Memory B cell (primary cell): ENCODE results near the gene PRSS33.

ENCODE experiments used
- ATAC-seq: fragments of 150-1000 bp; cut with Tn5 transposase; 2 replicates; pipeline ENCODE4 v1.10.0; 2021; ENCODE audit warnings: low read depth, mild to moderate bottlenecking, moderate library complexity
- DNase-seq, 2 donors: peaks; one replicate each; pipeline ENCODE4 v3.0.0; 2022; ENCODE audit warnings: low spot score in 2 of 2
- H3K27ac Mint-ChIP-seq: one replicate; pipeline ENCODE4 v1.8.0; 2022; ENCODE audit warnings: mild to moderate bottlenecking, moderate library complexity, mixed read lengths
- H3K27me3 Mint-ChIP-seq: one replicate; pipeline ENCODE4 v1.8.0; 2022; ENCODE audit warnings: mixed read lengths
- H3K36me3 Mint-ChIP-seq: one replicate; pipeline ENCODE4 v1.8.0; 2022; ENCODE audit warnings: mild to moderate bottlenecking, mixed read lengths
- H3K4me1 Mint-ChIP-seq: one replicate; pipeline ENCODE4 v1.8.0; 2022; ENCODE audit warnings: mixed read lengths
- H3K4me3 Mint-ChIP-seq: one replicate; pipeline ENCODE4 v1.8.0; 2022; ENCODE audit warnings: mild to moderate bottlenecking, moderate library complexity, mixed read lengths
- H3K9me3 Mint-ChIP-seq: one replicate; pipeline ENCODE4 v1.8.0; 2022; ENCODE audit warnings: mixed read lengths

The PRSS33 gene

DNA sequence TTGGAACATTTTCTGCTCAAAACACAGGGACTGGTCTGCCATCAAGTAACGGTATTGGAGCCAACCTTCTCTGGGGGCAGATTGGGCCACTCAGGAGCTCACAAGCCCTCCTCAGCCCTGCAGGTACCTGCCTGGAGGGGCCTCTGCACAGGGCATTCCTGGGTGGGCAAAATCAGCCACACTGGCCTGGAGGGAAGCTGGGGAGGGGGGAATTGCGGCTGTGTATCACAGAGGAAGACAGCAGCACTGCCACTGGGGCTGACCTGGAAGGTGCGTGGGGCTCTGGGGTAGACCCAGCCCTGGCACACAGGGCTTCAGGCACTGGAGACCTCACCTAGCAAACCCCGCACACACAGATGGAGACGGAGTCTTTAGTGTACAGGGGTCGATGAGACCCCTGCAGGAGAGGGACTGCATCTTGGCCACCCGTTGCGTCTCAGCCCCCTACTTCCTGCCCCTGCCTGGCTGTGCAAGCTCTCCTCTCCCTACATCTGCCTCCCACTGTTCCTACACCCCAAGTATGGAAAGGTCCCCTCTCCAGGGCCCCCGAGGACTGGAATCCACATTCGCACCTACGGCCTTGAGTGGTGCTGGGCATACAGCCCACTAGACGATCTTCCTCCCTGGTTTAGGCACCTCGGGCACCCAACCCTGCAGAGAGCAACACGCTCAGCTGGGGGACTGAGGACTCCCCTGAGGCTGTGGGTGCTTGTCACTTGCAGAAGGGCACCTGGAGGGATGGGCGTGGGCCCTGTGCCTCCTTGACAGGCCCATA is 42.1 kb downstream of the PRSS33 start:
- ATAC-seq (no peak), DNase-seq (no peak)
- Mint-ChIP-seq H3K27ac (no peak overlapping the region), H3K36me3 (peaks cover 2% of the 10 kb centered on the region), H3K27me3 (peaks cover 3% of the 10 kb centered on the region), H3K4me1 (no peaks in the 10 kb centered on the region), H3K9me3 (no peaks in the 10 kb centered on the region), H3K4me3 (no peak overlapping the region)

DNA sequence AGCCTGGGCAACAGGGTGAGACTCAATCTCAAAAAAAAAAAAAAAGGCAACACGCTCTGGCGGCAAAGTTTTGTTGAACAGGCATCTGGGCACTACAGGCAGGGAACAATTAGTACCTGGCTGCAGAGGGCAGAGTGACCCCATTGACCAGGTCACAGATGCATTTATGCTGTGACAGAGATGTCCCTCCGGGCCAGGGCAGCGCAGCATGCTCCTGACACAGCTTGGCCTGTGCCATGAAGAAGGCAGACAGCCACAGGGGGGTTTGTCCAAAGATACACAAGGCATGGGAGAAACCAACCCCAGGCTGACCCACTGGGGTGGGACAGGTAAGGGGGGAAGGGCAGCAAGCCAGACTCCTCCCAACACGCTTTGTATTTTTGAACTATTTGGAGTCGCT is 42.6 kb downstream of the PRSS33 start:
- H3K27me3 Mint-ChIP-seq: peaks cover 4% of the 10 kb centered on the region
- H3K9me3 Mint-ChIP-seq: no peaks in the 10 kb centered on the region
- DNase-seq (no peak), ATAC-seq (no peak)
- H3K27ac Mint-ChIP-seq: no peak overlapping the region
- H3K4me1 Mint-ChIP-seq: no peaks in the 10 kb centered on the region
- H3K4me3 Mint-ChIP-seq: no peak overlapping the region
- H3K36me3 Mint-ChIP-seq: no peaks in the 10 kb centered on the region

GRCh38 chr16:2743007-2743810 is 44.2 kb downstream of the PRSS33 start:
- Mint-ChIP-seq H3K4me1 (no peaks in the 10 kb centered on the region), H3K4me3 (no peak overlapping the region), H3K27me3 (peaks cover 7% of the 10 kb centered on the region), H3K36me3 (no peaks in the 10 kb centered on the region), H3K9me3 (no peaks in the 10 kb centered on the region), H3K27ac (no peak overlapping the region)
- ATAC-seq (no peak), DNase-seq (no peak)

GRCh38 chr16:2742323-2743006 is 44.9 kb downstream of the PRSS33 start:
- ATAC-seq: no peak
- Mint-ChIP-seq H3K27me3 (peaks cover 7% of the 10 kb centered on the region), H3K27ac (no peak overlapping the region), H3K9me3 (no peaks in the 10 kb centered on the region), H3K36me3 (no peaks in the 10 kb centered on the region), H3K4me3 (no peak overlapping the region), H3K4me1 (no peaks in the 10 kb centered on the region)
- DNase-seq: no peak

DNA sequence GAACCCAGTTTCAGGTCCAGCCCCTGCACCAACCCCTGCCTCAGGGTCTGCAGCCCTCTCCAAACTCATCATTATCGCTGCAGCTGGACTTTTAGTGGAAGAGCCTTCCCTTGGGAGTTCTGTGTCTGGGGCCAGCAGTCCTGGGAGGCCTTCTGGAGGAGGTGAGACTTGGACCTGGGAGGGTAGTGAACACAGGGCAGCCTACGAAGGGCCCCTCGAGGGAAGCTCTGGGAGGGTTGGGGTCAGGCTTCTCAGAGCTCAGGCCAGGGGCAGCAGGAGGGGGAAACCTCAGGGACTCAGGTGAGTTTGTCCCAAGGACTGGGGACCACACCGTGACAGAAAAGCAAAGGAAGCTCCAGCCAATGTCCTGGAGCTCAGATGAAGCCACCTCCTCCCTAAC is 46.2 kb downstream of the PRSS33 start:
- Mint-ChIP-seq H3K9me3 (no peaks in the 10 kb centered on the region), H3K27ac (no peak overlapping the region), H3K4me1 (no peaks in the 10 kb centered on the region), H3K4me3 (no peak overlapping the region), H3K36me3 (no peaks in the 10 kb centered on the region), H3K27me3 (peaks cover 9% of the 10 kb centered on the region)
- DNase-seq (no peak), ATAC-seq (no peak)

GRCh38 chr16:2740476-2740875 is 46.9 kb downstream of the PRSS33 start:
- Mint-ChIP-seq H3K4me1 (no peaks in the 10 kb centered on the region), H3K9me3 (no peaks in the 10 kb centered on the region), H3K27me3 (peaks cover 9% of the 10 kb centered on the region), H3K4me3 (no peak overlapping the region), H3K36me3 (no peaks in the 10 kb centered on the region), H3K27ac (no peak overlapping the region)
- DNase-seq (no peak), ATAC-seq (no peak)

DNA sequence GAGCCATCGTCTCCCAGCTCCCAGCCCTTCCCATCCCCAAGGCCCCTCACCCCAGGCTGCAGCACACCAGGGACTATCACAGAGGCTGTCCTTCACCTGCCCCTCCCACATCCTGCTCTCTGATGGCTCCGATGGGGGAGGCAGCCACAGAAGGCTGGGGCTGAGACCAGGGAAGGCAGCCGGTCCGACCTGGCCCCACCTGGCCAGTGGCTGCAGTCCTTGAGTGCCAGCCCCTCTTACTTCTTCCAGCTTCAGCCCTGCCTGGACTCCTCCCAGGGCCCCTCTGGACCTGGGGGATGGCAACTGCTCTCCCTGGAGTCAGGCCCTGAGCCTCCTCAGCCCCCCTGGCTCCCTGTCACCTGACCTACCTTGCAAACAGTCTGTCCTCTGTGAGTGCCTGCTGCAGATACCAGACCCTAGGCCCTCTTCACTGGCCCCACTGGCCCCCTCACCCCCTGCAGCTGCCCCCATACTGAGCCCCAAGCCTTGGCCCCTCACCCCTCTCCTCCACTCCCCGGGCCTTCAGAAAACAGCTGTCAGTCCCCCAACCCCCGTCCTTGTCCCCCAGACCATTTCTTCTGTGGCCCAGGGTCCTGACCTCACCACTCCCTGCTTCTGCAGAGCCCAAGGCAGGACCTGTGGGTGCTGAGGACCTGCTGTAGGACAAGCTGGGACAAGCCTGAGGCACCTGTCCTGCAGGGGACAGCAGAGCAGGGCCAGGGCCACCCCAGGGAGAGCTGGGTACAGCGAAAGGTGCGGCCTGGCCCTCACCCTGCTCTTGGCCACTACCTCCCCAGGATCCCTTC is 47.5 kb downstream of the PRSS33 start:
- Mint-ChIP-seq H3K4me1 (no peaks in the 10 kb centered on the region), H3K9me3 (no peaks in the 10 kb centered on the region), H3K27me3 (peaks cover 9% of the 10 kb centered on the region), H3K27ac (no peak overlapping the region), H3K36me3 (no peaks in the 10 kb centered on the region), H3K4me3 (no peak overlapping the region)
- no peak for DNase-seq
- ATAC-seq: no peak

- Mint-ChIP-seq H3K27ac (no peak overlapping the region), H3K4me3 (no peak overlapping the region), H3K36me3 (no peaks in the 10 kb centered on the region), H3K27me3 (peaks cover 9% of the 10 kb centered on the region), H3K9me3 (no peaks in the 10 kb centered on the region), H3K4me1 (no peaks in the 10 kb centered on the region)
- DNase-seq (no peak), ATAC-seq (no peak)
Measured at GRCh38 chr16:2738615-2739014, 48.7 kb downstream of the PRSS33 start.

GRCh38 chr16:2737895-2738418 is 49.4 kb downstream of the PRSS33 start:
- Mint-ChIP-seq H3K4me3 (no peak overlapping the region), H3K27ac (no peak overlapping the region), H3K27me3 (peaks cover 9% of the 10 kb centered on the region), H3K36me3 (no peaks in the 10 kb centered on the region), H3K9me3 (no peaks in the 10 kb centered on the region), H3K4me1 (no peaks in the 10 kb centered on the region)
- DNase-seq (no peak), ATAC-seq (no peak)

- no peak for ATAC-seq
- H3K27ac Mint-ChIP-seq: no peak overlapping the region
- no peaks in the 10 kb centered on the region for H3K4me1 Mint-ChIP-seq
- no peak overlapping the region for H3K4me3 Mint-ChIP-seq
- H3K36me3 Mint-ChIP-seq: no peaks in the 10 kb centered on the region
- no peaks in the 10 kb centered on the region for H3K9me3 Mint-ChIP-seq
- no peak for DNase-seq
- peaks cover 9% of the 10 kb centered on the region for H3K27me3 Mint-ChIP-seq
Measured at GRCh38 chr16:2737238-2737605, 50.1 kb downstream of the PRSS33 start.

DNA sequence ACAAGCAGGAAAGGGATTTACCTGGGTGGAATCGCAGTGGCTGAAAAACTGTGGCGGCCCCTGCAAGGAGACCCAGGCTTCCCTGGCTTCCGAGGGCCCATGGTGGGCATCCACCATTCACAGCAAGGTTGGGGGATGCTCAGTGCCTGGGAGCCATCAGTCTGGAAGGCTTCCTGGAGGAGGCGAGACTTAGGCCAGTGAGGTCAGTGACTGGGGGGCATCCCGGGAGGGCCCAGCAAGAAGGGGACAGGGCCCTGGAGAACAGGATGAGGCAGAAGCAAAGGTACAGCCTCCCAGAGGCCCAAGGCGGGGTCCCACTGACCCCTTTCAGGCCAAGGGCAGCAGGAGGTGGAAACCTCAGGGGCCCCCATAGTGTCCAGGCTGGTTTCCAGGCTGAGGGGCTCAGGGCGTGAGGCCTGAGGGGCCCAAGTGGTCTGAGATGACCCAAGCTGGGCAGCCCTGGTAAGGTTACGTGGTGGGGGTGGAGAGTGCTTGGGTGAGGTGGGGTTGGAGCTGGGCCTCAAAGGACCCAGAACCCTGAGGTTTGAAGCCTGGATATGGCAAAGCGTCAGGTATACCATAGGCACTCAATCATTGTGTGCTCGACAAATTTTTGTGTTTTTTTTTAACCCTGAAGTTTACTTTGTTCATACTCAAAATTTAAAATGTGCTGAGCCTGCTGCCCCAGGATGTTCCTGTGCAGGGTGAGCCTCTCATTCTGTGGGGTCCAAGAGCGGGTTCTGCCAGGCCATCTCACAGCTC is 50.7 kb downstream of the PRSS33 start:
- no peak overlapping the region for H3K4me3 Mint-ChIP-seq
- H3K27ac Mint-ChIP-seq: no peak overlapping the region
- no peaks in the 10 kb centered on the region for H3K36me3 Mint-ChIP-seq
- H3K9me3 Mint-ChIP-seq: no peaks in the 10 kb centered on the region
- DNase-seq (no peak), ATAC-seq (no peak)
- no peaks in the 10 kb centered on the region for H3K4me1 Mint-ChIP-seq
- peaks cover 9% of the 10 kb centered on the region for H3K27me3 Mint-ChIP-seq

DNA sequence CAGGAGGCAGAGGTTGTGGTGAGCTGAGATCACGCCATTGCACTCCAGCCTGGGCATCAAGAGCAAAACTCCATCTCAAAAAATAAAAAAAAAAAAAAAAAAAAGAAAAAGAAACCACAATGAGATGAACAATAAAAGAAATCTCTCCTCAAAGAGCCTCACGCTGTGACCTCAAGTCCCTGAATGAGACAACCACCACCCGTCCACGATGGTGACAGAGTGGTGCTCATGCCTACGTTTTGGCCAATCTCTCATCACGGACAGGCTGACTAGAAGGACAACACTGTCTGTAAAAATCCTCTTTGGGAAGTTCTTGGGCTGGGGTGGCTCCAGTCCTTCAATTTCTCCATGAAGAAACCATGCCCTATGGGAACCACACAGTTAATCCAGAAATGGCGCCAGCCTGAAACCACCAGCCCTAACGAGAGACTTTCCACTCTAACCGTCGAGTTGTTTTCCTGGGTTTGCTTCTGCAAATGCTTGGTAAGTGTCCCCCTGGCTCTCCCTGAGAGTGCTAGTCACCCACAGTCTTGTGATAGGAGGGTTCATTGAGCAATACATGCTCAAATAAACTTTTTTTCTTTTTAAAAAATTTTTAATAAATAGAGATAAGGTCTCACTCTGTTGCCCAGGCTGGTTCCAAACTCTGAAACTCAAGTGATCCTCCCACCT is 52.4 kb downstream of the PRSS33 start:
- Mint-ChIP-seq H3K36me3 (no peaks in the 10 kb centered on the region), H3K4me3 (no peak overlapping the region), H3K27me3 (peaks cover 5% of the 10 kb centered on the region), H3K27ac (no peak overlapping the region), H3K4me1 (no peaks in the 10 kb centered on the region), H3K9me3 (no peaks in the 10 kb centered on the region)
- no peak for DNase-seq
- ATAC-seq: no peak
